GM12878 (cell line): ENCODE results near the gene SFMBT1. TPM values are rescaled to one million over a fixed set of nuclear protein-coding genes. Genes with fewer than 3 reads are reported as not detected.

Experiments used
- ATAC-seq: fragments of 200-7000 bp; cut with Tn5 transposase; 3 replicates; pipeline ENCODE4 v1.9.1; 2020; ENCODE audit warnings: mild to moderate bottlenecking, moderate library complexity
- BruUV-seq: library from RNA; stranded (reverse); fragments of 400-500 nt; replicated peaks from 2 replicates; lab custom pipeline; 2021; lab: Mats Ljungman, UMichigan
- CTCF ChIA-PET: fragments of 300-600 bp; sonication (Branson Sonifier 250); formaldehyde crosslinking; extraction: SDS; loops from one replicate; lab custom pipeline; 2021; ENCODE audit warnings: inconsistent platforms; lab: Yijun Ruan, JAX
- POLR2A ChIA-PET: fragments of 350-600 bp; formaldehyde crosslinking; extraction: SDS; loops from one replicate; lab custom pipeline; 2021; ENCODE audit warnings: inconsistent platforms; lab: Charles Lee
- RAD21 ChIA-PET: fragments of 300-600 bp; sonication (Branson Sonifier 250); formaldehyde crosslinking; loops from one replicate; lab custom pipeline; 2023; ENCODE audit warnings: antibody characterized with exemption; ENCODE audit not compliant: unreplicated experiment; lab: Charles Lee
- SMC1A ChIA-PET: fragments of 300-600 bp; sonication (Branson Sonifier 250); formaldehyde crosslinking; loops from one replicate; lab custom pipeline; 2023; ENCODE audit not compliant: unreplicated experiment, uncharacterized antibody; lab: Charles Lee
- DNase-seq: peaks from one replicate; pipeline ENCODE4 v3.0.0-alpha.2; 2011; ENCODE audit warnings: low read depth, low spot score
- FAIRE-seq: peaks from 3 replicates; lab custom pipeline; 2011; peaks lifted over from hg19 to GRCh38; lab: Jason Lieb, UNC
- H2AFZ ChIP-seq: 2 replicates; pipeline ENCODE4 v1.6.0; 2011; ENCODE audit warnings: low read depth, low read length, control low read depth; ENCODE audit not compliant: control insufficient read depth
- H3K27ac ChIP-seq: 2 replicates; pipeline ENCODE4 v1.5.1; 2011; ENCODE audit warnings: control low read depth; ENCODE audit not compliant: control insufficient read depth, insufficient read depth
- H3K27me3 ChIP-seq, 2 experiments: replicated peaks in 1 of 2; 2 replicates each; pipeline versions ENCODE4 v1.6.0 to v1.6.1; 2011; ENCODE audit warnings: low read length in 1 of 2; ENCODE audit not compliant: control insufficient read depth in 2 of 2, insufficient read depth in 2 of 2
- H3K36me3 ChIP-seq, 2 experiments: 2 replicates each; pipeline ENCODE4 v1.5.1; 2011; ENCODE audit warnings: low read length in 1 of 2; ENCODE audit not compliant: control insufficient read depth in 2 of 2, insufficient read depth in 2 of 2
- H3K4me1 ChIP-seq: 2 replicates; pipeline ENCODE4 v1.6.1; 2011; ENCODE audit warnings: mild to moderate bottlenecking, low read length, moderate library complexity, mixed read lengths; ENCODE audit not compliant: control insufficient read depth, insufficient read depth
- H3K4me2 ChIP-seq: 2 replicates; pipeline ENCODE4 v1.6.0; 2011; ENCODE audit warnings: control low read depth; ENCODE audit not compliant: control insufficient read depth, insufficient read depth
- H3K4me3 ChIP-seq: fragments of 200-600 bp; sonication (generic); 2 replicates; pipeline ENCODE4 v1.5.1; 2016
- H3K79me2 ChIP-seq: 2 replicates; pipeline ENCODE4 v1.6.0; 2011; ENCODE audit warnings: low read length; ENCODE audit not compliant: control insufficient read depth, insufficient read depth
- H3K9ac ChIP-seq: 2 replicates; pipeline ENCODE4 v1.8.0; 2011; ENCODE audit warnings: low read length, control low read depth, mixed read lengths; ENCODE audit not compliant: control insufficient read depth, insufficient read depth
- H3K9me3 ChIP-seq: replicated peaks from 3 replicates; pipeline ENCODE4 v1.5.1; 2011; ENCODE audit warnings: mild to moderate bottlenecking, low read length; ENCODE audit not compliant: control insufficient read depth, insufficient read depth
- H4K20me1 ChIP-seq: 2 replicates; pipeline ENCODE4 v1.6.0; 2011; ENCODE audit not compliant: control insufficient read depth, insufficient read depth
- CHD1 ChIP-seq: IDR thresholded peaks from 2 replicates; pipeline ENCODE4 v1.6.1; 2012; ENCODE audit warnings: low read depth, low read length, improper control_type of control experiment
- FOXK2 ChIP-seq: fragments of 450-650 bp; IDR thresholded peaks from 2 replicates; pipeline ENCODE4 v1.6.1; 2017; ENCODE audit warnings: mild to moderate bottlenecking, moderate library complexity
- POLR2A ChIP-seq: IDR thresholded peaks from 2 replicates; pipeline ENCODE4 v1.6.1; 2011; ENCODE audit warnings: low read depth, mild to moderate bottlenecking, low read length
- RFX5 ChIP-seq: IDR thresholded peaks from 2 replicates; pipeline ENCODE4 v1.6.1; 2011; ENCODE audit warnings: low read depth, low read length, improper control_type of control experiment
- ZNF384 ChIP-seq: IDR thresholded peaks from 2 replicates; pipeline ENCODE4 v1.6.1; 2012; ENCODE audit warnings: low read depth, mild to moderate bottlenecking, low read length, improper control_type of control experiment, borderline replicate concordance
- ZZZ3 ChIP-seq: IDR thresholded peaks from 2 replicates; pipeline ENCODE4 v1.6.1; 2011; ENCODE audit warnings: low read depth; ENCODE audit not compliant: control insufficient read depth, insufficient read length
- WGBS: methylation state at CpG from one replicate; pipeline ENCODE4 v1.1.6; 2016; ENCODE audit warnings: low lambda C conversion rate; ENCODE audit not compliant: insufficient replicate concordance, insufficient coverage; ENCODE audit errors: missing lambda C conversion rate; 5-methylcytosine and 5-hydroxymethylcytosine counted together
- in situ Hi-C: fragments of 300-500 bp; cut with MboI; formaldehyde crosslinking; loops from 9 replicates; pipeline ENCODE4 v1.14.3; 2018; ENCODE audit warnings: mixed read lengths
- intact Hi-C: fragments of 100-400 bp; cut with micrococcal nuclease; formaldehyde crosslinking; loops from one replicate; pipeline ENCODE4 v1.14.2; 2022; ENCODE audit not compliant: unreplicated experiment
- polyA plus RNA-seq, 11 experiments: library from polyadenylated mRNA; depleted of rRNA in 4 of 11; unstranded in 6 of 11; stranded (reverse) in 5 of 11; fragments of >200 nt; fragmentation: Nextera tagmentation in 4 of 11; fragmentation: Illumina TruSeq in 1 of 11; extraction: Ambion mirVana in 4 of 11; extraction: Trizol in 1 of 11; gene quantifications; 1 replicate in 1 of 11; 2 replicates in 10 of 11; pipeline versions ENCODE4 v1.2.1 to v1.2.3, GENCODE V29; 2011 to 2016; ENCODE audit warnings: inconsistent platforms in 2 of 11, missing spikeins in 2 of 11, low read depth in 1 of 11
- total RNA-seq, 4 experiments: library from RNA; depleted of rRNA in 3 of 4; stranded (reverse); fragments of >200 nt in 3 of 4; fragmentation: Illumina TruSeq in 1 of 4; extraction: Trizol in 1 of 4; gene quantifications; 2 replicates each; pipeline versions ENCODE4 v1.2.1 to v1.2.3, GENCODE V29; 2013 to 2021
- TF ChIP-seq, protein P1 (sequence below): IDR thresholded peaks from 2 replicates; pipeline ENCODE4 v1.6.1; 2012; ENCODE audit warnings: mild to moderate bottlenecking, low read depth, low read length

SFMBT1 gene
- total and polyA plus RNA-seq, 10 of the 15 experiments (the other 5 are each of a cell fraction or from before 2014, with no cell fraction given) = 3.2 to 19.5 (median 11.4) TPM

DNA sequence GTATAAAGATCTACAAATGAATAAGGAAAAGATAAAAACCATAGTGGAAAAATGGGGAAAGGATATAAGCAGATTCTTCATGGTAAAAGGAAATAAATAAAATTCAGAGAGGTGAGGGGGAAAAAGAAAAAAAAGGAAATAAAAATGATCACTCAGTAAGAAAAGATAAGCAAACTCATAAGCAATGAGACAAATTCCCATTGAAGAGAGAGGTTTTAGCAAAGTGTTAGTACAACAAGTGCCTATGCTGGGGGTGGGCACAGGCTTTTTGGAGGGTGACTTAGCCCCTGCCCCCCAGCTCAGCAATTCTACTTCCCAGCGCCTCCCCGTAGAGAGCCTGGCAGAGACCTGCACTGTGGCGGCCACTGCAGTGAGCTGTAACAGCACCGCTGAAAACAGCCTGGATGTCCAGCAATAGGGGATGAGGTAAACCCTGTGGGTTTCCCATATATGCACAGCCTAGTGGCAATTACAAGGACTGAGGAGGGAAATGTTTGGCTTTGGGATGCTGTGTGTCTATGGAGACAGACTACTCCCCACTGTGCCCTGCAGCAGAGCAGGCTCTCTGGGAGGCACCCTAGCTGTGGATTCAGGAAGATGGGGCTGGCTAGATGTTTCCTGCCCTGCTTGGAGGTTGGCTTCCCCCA lies 23.7 kb upstream of the SFMBT1 start:
- no peaks in the 10 kb centered on the region for H3K27me3 ChIP-seq
- in situ Hi-C loops (loop anchor here (10.0 kb wide), 1 partner anchor 225 kb away; no protein-coding TSS in a partner anchor), intact Hi-C loops (loop anchor here (5.0 kb wide), 1 partner anchor 172 kb away; the partner anchor contains the start of gene STIMATE)
- H3K4me2 ChIP-seq = no peak overlapping the region
- H3K9me3 ChIP-seq = no peaks in the 10 kb centered on the region
- H3K27ac ChIP-seq = no peak overlapping the region
- TF ChIP-seq ZZZ3 (no peak), RFX5 (no peak), CHD1 (no peak), POLR2A (no peak), FOXK2 (no peak), ZNF384 (no peak)
- TF ChIP-seq, protein P1, sequence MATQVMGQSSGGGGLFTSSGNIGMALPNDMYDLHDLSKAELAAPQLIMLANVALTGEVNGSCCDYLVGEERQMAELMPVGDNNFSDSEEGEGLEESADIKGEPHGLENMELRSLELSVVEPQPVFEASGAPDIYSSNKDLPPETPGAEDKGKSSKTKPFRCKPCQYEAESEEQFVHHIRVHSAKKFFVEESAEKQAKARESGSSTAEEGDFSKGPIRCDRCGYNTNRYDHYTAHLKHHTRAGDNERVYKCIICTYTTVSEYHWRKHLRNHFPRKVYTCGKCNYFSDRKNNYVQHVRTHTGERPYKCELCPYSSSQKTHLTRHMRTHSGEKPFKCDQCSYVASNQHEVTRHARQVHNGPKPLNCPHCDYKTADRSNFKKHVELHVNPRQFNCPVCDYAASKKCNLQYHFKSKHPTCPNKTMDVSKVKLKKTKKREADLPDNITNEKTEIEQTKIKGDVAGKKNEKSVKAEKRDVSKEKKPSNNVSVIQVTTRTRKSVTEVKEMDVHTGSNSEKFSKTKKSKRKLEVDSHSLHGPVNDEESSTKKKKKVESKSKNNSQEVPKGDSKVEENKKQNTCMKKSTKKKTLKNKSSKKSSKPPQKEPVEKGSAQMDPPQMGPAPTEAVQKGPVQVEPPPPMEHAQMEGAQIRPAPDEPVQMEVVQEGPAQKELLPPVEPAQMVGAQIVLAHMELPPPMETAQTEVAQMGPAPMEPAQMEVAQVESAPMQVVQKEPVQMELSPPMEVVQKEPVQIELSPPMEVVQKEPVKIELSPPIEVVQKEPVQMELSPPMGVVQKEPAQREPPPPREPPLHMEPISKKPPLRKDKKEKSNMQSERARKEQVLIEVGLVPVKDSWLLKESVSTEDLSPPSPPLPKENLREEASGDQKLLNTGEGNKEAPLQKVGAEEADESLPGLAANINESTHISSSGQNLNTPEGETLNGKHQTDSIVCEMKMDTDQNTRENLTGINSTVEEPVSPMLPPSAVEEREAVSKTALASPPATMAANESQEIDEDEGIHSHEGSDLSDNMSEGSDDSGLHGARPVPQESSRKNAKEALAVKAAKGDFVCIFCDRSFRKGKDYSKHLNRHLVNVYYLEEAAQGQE = no peak
- H3K4me3 ChIP-seq = no peak overlapping the region
- no peaks in the 10 kb centered on the region for H4K20me1 ChIP-seq
- CTCF ChIA-PET = interaction anchor here (1.2 kb wide), 1 partner anchor 127 kb away, joined by 3 read pairs; no protein-coding TSS in a partner anchor
- no peak overlapping the region for H2AFZ ChIP-seq
- FAIRE-seq (no peak), ATAC-seq (no peak), DNase-seq (no peak)
- no peaks in the 10 kb centered on the region for H3K79me2 ChIP-seq
- SMC1A ChIA-PET = no interaction called here
- RAD21 ChIA-PET = no interaction called here
- peaks cover 9% of the 10 kb centered on the region for H3K4me1 ChIP-seq
- H3K36me3 ChIP-seq = no peaks in the 10 kb centered on the region; a peak in 1 of 4 replicates
- no peak overlapping the region for H3K9ac ChIP-seq
- 79% methylated on average over 4 of the region's 4 CpGs for WGBS
- no TSS peak for BruUV-seq
- POLR2A ChIA-PET = no interaction called here
